ENCODE data around the gene RHO. TPM values are rescaled to one million over a fixed set of nuclear protein-coding genes. Genes with fewer than 3 reads are reported as not detected.

Gene RHO
- total and polyA plus RNA-seq, 2 donors (not counting 1 experiment from before 2014, with no cell fraction given) = not detected

DNA sequence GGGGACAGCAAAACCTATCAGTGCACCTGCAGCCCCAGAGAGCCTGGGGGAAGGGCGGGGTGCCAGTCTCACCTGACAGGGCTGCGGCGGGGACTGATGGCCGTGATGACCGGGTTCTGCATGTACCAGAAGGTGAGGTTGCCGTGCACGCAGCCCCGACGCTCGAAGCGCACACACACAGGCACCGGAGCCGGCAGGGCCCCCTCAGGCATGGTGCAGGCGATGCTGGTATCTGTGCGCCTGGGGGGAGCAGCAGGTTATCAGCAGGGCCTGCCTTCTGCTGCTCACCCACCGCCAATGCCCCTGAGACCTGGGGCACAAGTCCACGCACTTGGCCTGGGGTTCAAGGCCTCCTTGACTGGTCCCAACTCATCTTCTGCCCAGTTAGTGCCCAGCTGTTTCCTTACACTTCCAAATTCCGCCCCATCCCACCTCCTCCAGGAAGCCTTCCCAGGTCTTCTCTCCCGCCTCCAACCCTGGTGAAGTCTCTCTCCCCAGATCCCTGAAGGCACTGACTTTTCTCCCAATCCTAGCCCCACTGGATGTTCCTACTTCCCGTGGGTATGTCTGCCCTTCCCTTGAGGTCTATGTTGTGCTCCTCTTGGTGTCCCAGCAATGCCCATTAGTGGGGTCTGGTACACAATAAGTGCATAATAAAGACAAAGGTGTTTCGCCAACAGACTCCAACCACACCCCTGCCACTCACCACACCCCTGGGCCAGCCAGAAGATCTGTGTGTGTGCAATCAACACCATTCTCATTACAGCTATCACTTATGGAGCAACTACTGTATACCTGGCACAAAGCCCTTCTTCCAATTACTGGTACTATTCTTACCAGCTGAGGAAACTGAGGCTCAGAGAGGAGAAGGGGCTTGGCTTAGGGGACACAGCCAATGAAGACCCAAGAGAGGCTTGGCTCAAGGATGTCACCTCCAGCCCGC is 43.4 kb downstream of the RHO start:
- no peak overlapping the region for H3K9ac ChIP-seq (ENCODE audit: insufficient read depth, low read length)
- no peak for DNase-seq (ENCODE audit: low read depth in 2 of 2)
- H2AFZ ChIP-seq (ENCODE audit: low read length) = no peak overlapping the region
- H3K4me2 ChIP-seq (ENCODE audit: extremely low read depth, insufficient read depth, low read length) = no peak overlapping the region
- peaks cover 4% of the 10 kb centered on the region for H3K4me1 ChIP-seq (ENCODE audit: control insufficient read depth, extremely low read depth, insufficient read depth, low read length)
- no peak for TF ChIP-seq EZH2 (IDR thresholded peaks at IDR 0.05; ENCODE audit: low read length, missing control alignments)
- TF ChIP-seq, protein P1, sequence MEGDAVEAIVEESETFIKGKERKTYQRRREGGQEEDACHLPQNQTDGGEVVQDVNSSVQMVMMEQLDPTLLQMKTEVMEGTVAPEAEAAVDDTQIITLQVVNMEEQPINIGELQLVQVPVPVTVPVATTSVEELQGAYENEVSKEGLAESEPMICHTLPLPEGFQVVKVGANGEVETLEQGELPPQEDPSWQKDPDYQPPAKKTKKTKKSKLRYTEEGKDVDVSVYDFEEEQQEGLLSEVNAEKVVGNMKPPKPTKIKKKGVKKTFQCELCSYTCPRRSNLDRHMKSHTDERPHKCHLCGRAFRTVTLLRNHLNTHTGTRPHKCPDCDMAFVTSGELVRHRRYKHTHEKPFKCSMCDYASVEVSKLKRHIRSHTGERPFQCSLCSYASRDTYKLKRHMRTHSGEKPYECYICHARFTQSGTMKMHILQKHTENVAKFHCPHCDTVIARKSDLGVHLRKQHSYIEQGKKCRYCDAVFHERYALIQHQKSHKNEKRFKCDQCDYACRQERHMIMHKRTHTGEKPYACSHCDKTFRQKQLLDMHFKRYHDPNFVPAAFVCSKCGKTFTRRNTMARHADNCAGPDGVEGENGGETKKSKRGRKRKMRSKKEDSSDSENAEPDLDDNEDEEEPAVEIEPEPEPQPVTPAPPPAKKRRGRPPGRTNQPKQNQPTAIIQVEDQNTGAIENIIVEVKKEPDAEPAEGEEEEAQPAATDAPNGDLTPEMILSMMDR (conservative IDR thresholded peaks at IDR 0.05 in 1 of 2, IDR thresholded peaks at IDR 0.05 in 1 of 2; ENCODE audit: low read depth in 1 of 2, low read length in 2 of 2) = no peak
- no peak overlapping the region for H3K27ac ChIP-seq (ENCODE audit: insufficient read depth, low read length)
- no peaks in the 10 kb centered on the region for H3K9me3 ChIP-seq (ENCODE audit: control insufficient read depth, insufficient read depth, low read depth, low read length)
- H3K79me2 ChIP-seq (ENCODE audit: control insufficient read depth, insufficient read depth, low read length) = no peaks in the 10 kb centered on the region
- H4K20me1 ChIP-seq (ENCODE audit: control insufficient read depth, extremely low read depth, insufficient read depth, low read length) = no peaks in the 10 kb centered on the region
- H3K36me3 ChIP-seq (ENCODE audit: control insufficient read depth, insufficient read depth, low read length) = peaks cover 35% of the 10 kb centered on the region
- H3K4me3 ChIP-seq (replicated peaks in 1 of 4; ENCODE audit: control extremely low read depth in 1 of 4, insufficient read depth in 1 of 4, low read depth in 3 of 4, low read length in 4 of 4) = no peak overlapping the region
- H3K27me3 ChIP-seq (ENCODE audit: control insufficient read depth, insufficient read depth, low read length) = no peaks in the 10 kb centered on the region

DNA sequence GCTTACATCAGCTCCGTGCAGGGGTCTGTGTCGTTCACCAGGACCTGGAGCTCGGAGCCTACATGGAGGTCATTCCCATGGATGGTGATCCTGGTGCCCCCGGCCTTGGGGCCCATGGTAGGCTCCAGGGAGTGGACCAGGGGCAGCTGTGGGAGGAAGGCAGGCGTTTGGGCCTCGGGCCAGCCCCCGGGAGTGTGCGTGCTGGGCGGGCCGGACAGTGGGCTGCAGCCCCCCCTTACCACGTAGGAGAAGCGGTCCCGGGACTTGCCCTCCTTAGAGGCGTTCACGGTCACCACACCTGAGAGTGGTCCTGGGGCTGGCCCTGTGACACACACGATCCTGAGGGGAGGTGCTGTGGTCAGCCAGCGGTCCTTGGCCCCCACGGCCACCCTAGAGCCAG is 44.2 kb downstream of the RHO start:
- Histone ChIP-seq H3K9me3 (ENCODE audit: control insufficient read depth, insufficient read depth, low read depth, low read length) (no peaks in the 10 kb centered on the region), H3K79me2 (ENCODE audit: control insufficient read depth, insufficient read depth, low read length) (no peaks in the 10 kb centered on the region), H3K27ac (ENCODE audit: insufficient read depth, low read length) (no peak overlapping the region), H3K36me3 (ENCODE audit: control insufficient read depth, insufficient read depth, low read length) (peaks cover 32% of the 10 kb centered on the region), H3K4me3 (replicated peaks in 1 of 4; ENCODE audit: control extremely low read depth in 1 of 4, insufficient read depth in 1 of 4, low read depth in 3 of 4, low read length in 4 of 4) (no peak overlapping the region), H3K4me2 (ENCODE audit: extremely low read depth, insufficient read depth, low read length) (no peak overlapping the region), H3K9ac (ENCODE audit: insufficient read depth, low read length) (no peak overlapping the region), H2AFZ (ENCODE audit: low read length) (no peak overlapping the region), H3K27me3 (ENCODE audit: control insufficient read depth, insufficient read depth, low read length) (no peaks in the 10 kb centered on the region), H3K4me1 (ENCODE audit: control insufficient read depth, extremely low read depth, insufficient read depth, low read length) (no peaks in the 10 kb centered on the region), H4K20me1 (ENCODE audit: control insufficient read depth, extremely low read depth, insufficient read depth, low read length) (no peaks in the 10 kb centered on the region)
- TF ChIP-seq, protein P1 (conservative IDR thresholded peaks at IDR 0.05 in 1 of 2, IDR thresholded peaks at IDR 0.05 in 1 of 2; ENCODE audit: low read depth in 1 of 2, low read length in 2 of 2) = no peak
- no peak for TF ChIP-seq EZH2 (IDR thresholded peaks at IDR 0.05; ENCODE audit: low read length, missing control alignments)
- no peak for DNase-seq (ENCODE audit: low read depth in 2 of 2)

DNA sequence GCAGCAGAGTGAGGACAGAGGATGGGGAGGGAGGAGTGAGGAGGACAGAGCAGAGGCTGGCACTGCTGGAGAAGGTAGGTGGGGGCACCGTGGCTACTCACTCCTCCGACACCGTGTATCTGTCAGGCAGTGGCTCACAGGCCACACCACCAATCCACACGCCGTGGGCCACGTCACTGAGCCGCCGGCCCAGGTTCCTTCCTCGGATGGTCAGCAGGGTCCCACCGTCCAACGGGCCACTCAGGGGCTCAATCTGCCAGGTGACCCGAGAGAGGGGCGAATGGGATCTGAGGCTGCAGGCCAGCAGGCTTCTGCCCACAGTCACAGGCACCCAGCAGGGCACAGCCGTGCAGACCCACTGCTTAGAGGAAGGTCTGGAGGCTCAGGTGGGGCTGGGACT is 45.1 kb downstream of the RHO start:
- Histone ChIP-seq H3K4me1 (ENCODE audit: control insufficient read depth, extremely low read depth, insufficient read depth, low read length) (peaks cover 2% of the 10 kb centered on the region), H2AFZ (ENCODE audit: low read length) (no peak overlapping the region), H3K4me3 (replicated peaks in 1 of 4; ENCODE audit: control extremely low read depth in 1 of 4, insufficient read depth in 1 of 4, low read depth in 3 of 4, low read length in 4 of 4) (no peak overlapping the region), H3K4me2 (ENCODE audit: extremely low read depth, insufficient read depth, low read length) (no peak overlapping the region), H3K9ac (ENCODE audit: insufficient read depth, low read length) (no peak overlapping the region), H3K27ac (ENCODE audit: insufficient read depth, low read length) (no peak overlapping the region), H3K27me3 (ENCODE audit: control insufficient read depth, insufficient read depth, low read length) (no peaks in the 10 kb centered on the region), H4K20me1 (ENCODE audit: control insufficient read depth, extremely low read depth, insufficient read depth, low read length) (no peaks in the 10 kb centered on the region), H3K9me3 (ENCODE audit: control insufficient read depth, insufficient read depth, low read depth, low read length) (no peaks in the 10 kb centered on the region), H3K79me2 (ENCODE audit: control insufficient read depth, insufficient read depth, low read length) (no peaks in the 10 kb centered on the region), H3K36me3 (ENCODE audit: control insufficient read depth, insufficient read depth, low read length) (peaks cover 37% of the 10 kb centered on the region)
- no peak for DNase-seq (ENCODE audit: low read depth in 2 of 2)
- no peak for TF ChIP-seq EZH2 (IDR thresholded peaks at IDR 0.05; ENCODE audit: low read length, missing control alignments)
- TF ChIP-seq, protein P1 (conservative IDR thresholded peaks at IDR 0.05 in 1 of 2, IDR thresholded peaks at IDR 0.05 in 1 of 2; ENCODE audit: low read depth in 1 of 2, low read length in 2 of 2) = no peak
